Small intestine (tissue), 7 donors: ENCODE data around the gene MYCBPAP. TPM values are rescaled to one million over a fixed set of nuclear protein-coding genes. Genes with fewer than 3 reads are reported as not detected.

Experiments used
- DNase-seq, 2 donors: peaks; one replicate each; pipeline versions ENCODE4 v3.0.0 to v3.0.0-alpha.2; 2013
- FAIRE-seq: peaks from 2 replicates; lab custom pipeline; 2012; peaks lifted over from hg19 to GRCh38; lab: Jason Lieb, UNC
- H3K27ac ChIP-seq, 3 donors: one replicate each; pipeline ENCODE4 v1.5.1; 2013; ENCODE audit warnings: low read length in 2 of 3, mild to moderate bottlenecking in 2 of 3, control low read depth in 1 of 3, inconsistent platforms in 1 of 3, low read depth in 1 of 3, moderate library complexity in 1 of 3
- H3K27me3 ChIP-seq, 3 donors: one replicate each; pipeline ENCODE4 v1.6.1; 2013; ENCODE audit warnings: low read length in 3 of 3, inconsistent platforms in 1 of 3; ENCODE audit not compliant: control insufficient read depth in 3 of 3, insufficient read depth in 3 of 3
- H3K36me3 ChIP-seq, 3 donors: one replicate each; pipeline ENCODE4 v1.6.1; 2013; ENCODE audit warnings: low read length in 3 of 3, inconsistent platforms in 1 of 3, low read depth in 1 of 3, mild to moderate bottlenecking in 1 of 3, moderate library complexity in 1 of 3; ENCODE audit not compliant: control insufficient read depth in 3 of 3, insufficient read depth in 2 of 3
- H3K4me1 ChIP-seq, 3 donors: one replicate each; pipeline ENCODE4 v1.6.1; 2013; ENCODE audit warnings: low read length in 2 of 3, inconsistent platforms in 1 of 3, low read depth in 1 of 3, mild to moderate bottlenecking in 1 of 3, moderate library complexity in 1 of 3; ENCODE audit not compliant: control insufficient read depth in 3 of 3, insufficient read depth in 2 of 3
- H3K4me3 ChIP-seq, 3 donors: one replicate each; pipeline ENCODE4 v1.5.1; 2013; ENCODE audit warnings: low read length in 3 of 3, control low read depth in 1 of 3, inconsistent platforms in 1 of 3, low read depth in 1 of 3, mild to moderate bottlenecking in 1 of 3, moderate library complexity in 1 of 3
- H3K9me3 ChIP-seq, 2 donors: one replicate each; pipeline ENCODE4 v1.6.1; 2013; ENCODE audit warnings: low read depth in 1 of 2, low read length in 1 of 2; ENCODE audit not compliant: control insufficient read depth in 2 of 2, insufficient read depth in 1 of 2
- WGBS, 3 donors: extraction: QIAGEN DNeasy Blood & Tissue Kit; methylation state at CpG; one replicate each; pipeline ENCODE4 v1.1.7; 2013; 5-methylcytosine and 5-hydroxymethylcytosine counted together
- polyA plus RNA-seq, 4 donors: library from polyadenylated mRNA; stranded (reverse) in 3 of 4; unstranded in 1 of 4; fragments of 200-250 nt in 3 of 4; fragments of 120-200 nt in 1 of 4; gene quantifications; one replicate each; pipeline versions ENCODE4 v1.2.1 to v1.2.3, GENCODE V29; 2013
- donor health status: healthy with polysubstance abuse.
- donor health status: control.
- donor health status: control.
- donor health status: Bipolar disorder and iron deficiency.
- donor health status: healthy.

The MYCBPAP gene
- polyA plus RNA-seq, 4 donors, result 0.13 to 1.6 (median 0.45) TPM; not detected in 1

GRCh38 chr17:50527949-50528474, 19.8 kb downstream of the MYCBPAP start:
- WGBS, 3 donors, result 50 to 78% (median 70%) methylated on average over 4 of the region's 4 CpGs
- H3K9me3 ChIP-seq, result no peaks in the 10 kb centered on the region
- peaks cover 0 to 12% (median 2%) of the 10 kb centered on the region in 3 donors for H3K4me1 ChIP-seq
- no peak for DNase-seq
- H3K36me3 ChIP-seq, result no peaks in the 10 kb centered on the region
- no peak overlapping the region for H3K27ac ChIP-seq
- no peak for FAIRE-seq
- no peak overlapping the region for H3K4me3 ChIP-seq
- H3K27me3 ChIP-seq, result peaks cover 0 to 5% (median 5%) of the 10 kb centered on the region in 3 donors

DNA sequence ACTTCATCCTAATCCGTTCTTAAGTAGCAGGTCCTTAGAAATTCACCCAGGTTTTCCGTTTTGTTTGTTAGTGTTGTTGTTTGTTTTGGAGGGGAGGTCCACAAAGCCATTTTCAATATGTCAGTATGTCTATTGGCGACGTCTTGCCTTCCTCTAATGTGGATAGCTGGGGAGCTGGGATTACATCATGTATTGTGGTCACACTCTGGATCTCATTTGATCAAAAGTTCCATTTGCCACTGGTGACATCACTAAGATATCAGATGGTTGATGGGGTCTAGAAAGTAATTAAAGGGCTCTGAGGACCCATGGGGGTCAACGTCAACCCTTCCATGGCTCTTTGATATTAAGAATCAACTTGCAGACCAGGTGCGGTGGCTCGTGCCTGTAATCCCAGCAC, 21.6 kb downstream of the MYCBPAP start:
- H3K4me1 ChIP-seq, result peaks cover 0 to 29% (median 2%) of the 10 kb centered on the region in 3 donors
- peaks cover 0 to 11% (median 7%) of the 10 kb centered on the region in 3 donors for H3K27me3 ChIP-seq
- WGBS, 3 donors, result 90 to 96% (median 91%) methylated on average over 7 of the region's 7 CpGs
- no peaks in the 10 kb centered on the region for H3K36me3 ChIP-seq
- no peak overlapping the region for H3K27ac ChIP-seq
- FAIRE-seq (no peak), DNase-seq (no peak)
- no peak overlapping the region for H3K4me3 ChIP-seq
- no peaks in the 10 kb centered on the region for H3K9me3 ChIP-seq

DNA sequence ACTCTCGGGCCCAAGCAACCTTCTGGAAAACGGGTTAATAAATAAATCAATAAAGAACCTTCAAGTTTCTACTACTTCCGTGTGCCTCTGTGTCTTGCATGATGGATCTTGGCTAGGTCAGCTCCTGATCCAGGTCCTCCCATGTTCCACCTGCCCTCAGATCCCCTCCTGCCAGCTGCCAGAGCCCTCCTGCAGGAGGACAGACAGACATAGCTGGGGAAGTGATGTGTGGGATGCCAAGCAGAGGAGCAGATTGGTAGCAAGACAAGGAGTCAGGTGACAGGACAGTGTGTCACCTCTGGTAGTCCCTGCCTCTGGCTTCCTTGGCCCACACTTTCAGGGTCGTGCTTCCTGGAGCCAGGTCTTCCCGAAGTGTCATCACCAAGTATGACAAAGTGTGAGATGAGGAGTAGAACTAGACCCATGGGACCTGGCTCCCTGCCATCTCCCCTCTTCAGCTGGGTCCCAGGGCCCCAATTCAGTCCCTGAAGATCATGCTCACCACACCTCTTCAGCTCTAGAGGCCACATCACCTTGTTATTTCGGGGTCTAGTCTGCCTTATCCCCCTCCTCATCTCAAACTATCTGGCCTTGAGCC, 23.3 kb downstream of the MYCBPAP start:
- Histone ChIP-seq H3K27ac (peak overlapping the region in 1 of 3 donors; percentile 32), H3K36me3 (peaks cover 0 to 5% (median 0%) of the 10 kb centered on the region in 3 donors), H3K4me3 (no peak overlapping the region), H3K27me3 (peaks cover 0 to 11% (median 7%) of the 10 kb centered on the region in 3 donors), H3K9me3 (no peaks in the 10 kb centered on the region), H3K4me1 (peaks cover 0 to 29% (median 2%) of the 10 kb centered on the region in 3 donors)
- FAIRE-seq, result no peak
- WGBS, 3 donors, result 20 to 58% (median 38%) methylated on average over 6 of the region's 6 CpGs
- DNase-seq, result no peak

DNA sequence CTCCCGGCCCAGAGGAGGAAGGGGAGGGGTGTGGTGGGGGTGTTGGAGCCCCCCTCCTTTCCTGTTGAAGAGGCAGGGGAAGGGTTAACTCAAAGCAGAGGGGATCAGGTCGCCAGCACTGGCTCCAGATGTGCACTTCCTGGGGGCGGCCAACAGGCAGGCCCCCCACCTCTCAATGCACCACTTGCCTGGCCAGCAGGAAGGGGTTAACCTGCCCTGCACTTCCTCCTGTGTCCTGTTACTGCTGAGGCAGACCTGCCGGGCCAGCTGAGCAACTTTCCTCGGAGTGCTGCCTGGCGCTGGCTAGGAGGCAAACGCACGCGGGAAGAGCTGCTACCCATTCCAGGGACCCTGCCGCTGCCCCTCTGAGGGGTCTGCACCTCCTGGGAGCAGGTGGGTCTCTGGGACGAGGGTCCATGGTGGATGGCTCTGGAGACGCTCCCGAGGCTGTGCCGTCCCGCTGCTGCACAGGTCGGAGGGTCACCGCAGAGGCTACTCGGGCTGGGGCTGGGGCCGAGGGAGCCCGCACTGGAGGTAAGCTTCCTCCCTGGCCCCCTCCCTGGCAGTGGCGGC, 24.3 kb downstream of the MYCBPAP start, which contains the start of gene EPN3:
EPN3 (plus strand) TSS at position 284 of the 573 bp plus-strand sequence. CDS start 3,822 bp downstream, outside the sequence.
- FAIRE-seq, result no peak

GRCh38 chr17:50533185-50533584, 24.9 kb downstream of the MYCBPAP start:
- Histone ChIP-seq H3K9me3 (no peaks in the 10 kb centered on the region), H3K27me3 (peaks cover 0 to 11% (median 7%) of the 10 kb centered on the region in 3 donors), H3K4me1 (peaks cover 0 to 38% (median 2%) of the 10 kb centered on the region in 3 donors), H3K4me3 (peak overlapping the region; percentile 9 to 57 (median 37)), H3K27ac (peak overlapping the region in 2 of 3 donors; percentile 16 to 85), H3K36me3 (peaks cover 0 to 11% (median 0%) of the 10 kb centered on the region in 3 donors)
- DNase-seq, result peak in 1 of 2 donors; percentile 40
- FAIRE-seq, result no peak
- WGBS, 3 donors, result 8 to 14% (median 9%) methylated on average over 5 of the region's 5 CpGs

More for the DNA sequence above, 24.3 kb downstream of the MYCBPAP start, which contains the start of gene EPN3:
- peaks cover 0 to 31% (median 2%) of the 10 kb centered on the region in 3 donors for H3K4me1 ChIP-seq
- WGBS, 3 donors, result 1 to 4% (median 2%) methylated on average over 20 to 21 of the region's 21 CpGs
- peak within 1 kb of the TSS; percentile 15 to 85 (median 16) for H3K27ac ChIP-seq
- H3K9me3 ChIP-seq, result no peaks in the 10 kb centered on the region
- peak within 1 kb of the TSS; percentile 34 to 57 (median 37) for H3K4me3 ChIP-seq
- DNase-seq, result peak; percentile 78 to 81
- H3K27me3 ChIP-seq, result peaks cover 0 to 11% (median 7%) of the 10 kb centered on the region in 3 donors
- H3K36me3 ChIP-seq, result peaks cover 0 to 6% (median 0%) of the 10 kb centered on the region in 3 donors

DNA sequence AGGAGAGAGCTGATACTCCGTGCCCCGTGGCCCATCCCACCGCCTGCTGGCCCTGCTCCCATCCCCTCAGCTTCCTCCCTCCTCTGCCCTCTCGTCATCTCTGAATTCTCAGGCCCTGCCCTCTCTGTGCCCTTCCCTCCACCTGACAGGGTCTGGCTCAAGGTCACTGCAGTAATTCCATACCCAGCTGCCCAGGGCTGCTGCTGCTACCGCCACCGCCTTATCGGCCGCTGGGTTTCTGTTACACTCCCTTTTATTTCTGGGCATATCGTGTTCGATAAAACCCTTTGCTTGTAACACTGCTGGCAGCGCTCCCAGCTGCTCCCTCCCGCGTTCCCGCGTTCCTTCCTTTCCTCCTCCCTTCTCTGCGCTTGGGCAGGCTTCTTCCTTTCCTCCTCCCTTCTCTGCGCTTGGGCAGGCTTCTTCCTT, 25.5 kb downstream of the MYCBPAP start:
- 1 to 3% (median 2%) methylated on average over 17 of the region's 17 CpGs for WGBS, 3 donors

GRCh38 chr17:50534222-50534978, 26.2 kb downstream of the MYCBPAP start:
- Histone ChIP-seq H3K4me3 (peak overlapping the region in 1 of 3 donors; percentile 37), H3K9me3 (no peaks in the 10 kb centered on the region), H3K4me1 (peaks cover 0 to 47% (median 2%) of the 10 kb centered on the region in 3 donors), H3K27ac (peak overlapping the region in 2 of 3 donors; percentile 81 to 85), H3K27me3 (peaks cover 0 to 11% (median 7%) of the 10 kb centered on the region in 3 donors), H3K36me3 (peaks cover 0 to 11% (median 0%) of the 10 kb centered on the region in 3 donors)
- WGBS, 3 donors, result 9 to 47% (median 23%) methylated on average over 24 of the region's 24 CpGs
- no peak for FAIRE-seq
- DNase-seq, result peak; percentile 69 to 84

More for the DNA sequence above, 25.5 kb downstream of the MYCBPAP start:
- Histone ChIP-seq H3K4me3 (peak overlapping the region; percentile 9 to 57 (median 37)), H3K9me3 (no peaks in the 10 kb centered on the region), H3K27me3 (peaks cover 0 to 11% (median 7%) of the 10 kb centered on the region in 3 donors), H3K4me1 (peaks cover 0 to 43% (median 2%) of the 10 kb centered on the region in 3 donors), H3K27ac (peak overlapping the region in 2 of 3 donors; percentile 81 to 85), H3K36me3 (peaks cover 0 to 11% (median 0%) of the 10 kb centered on the region in 3 donors)
- peak; percentile 54 to 94 for DNase-seq
- no peak for FAIRE-seq
